Tibial nerve (tissue), 4 donors: ENCODE results near the gene RCAN1. TPM values are rescaled to one million over a fixed set of nuclear protein-coding genes. Genes with fewer than 3 reads are reported as not detected.
"Not testable (repeated sequence)": the region's sequence is repeated elsewhere in the genome, so short reads cannot be mapped to it uniquely, and the experiment has no call there.

ENCODE experiments used
- DNase-seq, 2 donors: peaks; one replicate each; pipeline ENCODE4 v3.0.0-alpha.2; 2019; ENCODE audit warnings: low spot score in 2 of 2
- H3K27ac ChIP-seq, 4 donors: fragments of 200-600 bp; sonication (generic) in 3 of 4; one replicate each; pipeline ENCODE4 v1.5.1; 2017 to 2019; ENCODE audit warnings: mild to moderate bottlenecking in 1 of 4
- H3K27me3 ChIP-seq, 2 donors: fragments of 200-600 bp; sonication (generic) in 1 of 2; one replicate each; pipeline versions ENCODE4 v1.5.1 to v1.6.0; 2017 to 2019
- H3K36me3 ChIP-seq, 3 donors: fragments of 200-600 bp; sonication (generic); one replicate each; pipeline ENCODE4 v1.5.1; 2018 to 2019
- H3K4me1 ChIP-seq, 4 donors: fragments of 200-600 bp; sonication (generic) in 3 of 4; one replicate each; pipeline ENCODE4 v1.5.1; 2017 to 2019
- H3K4me3 ChIP-seq, 4 donors: fragments of 200-600 bp; sonication (generic) in 3 of 4; one replicate each; pipeline ENCODE4 v1.5.1; 2017 to 2019; ENCODE audit warnings: mild to moderate bottlenecking in 1 of 4, moderate library complexity in 1 of 4
- H3K9me3 ChIP-seq, 4 donors: fragments of 200-600 bp; sonication (generic) in 3 of 4; one replicate each; pipeline ENCODE4 v1.5.1; 2017 to 2019
- EP300 ChIP-seq, 2 donors: sonication (generic); formaldehyde crosslinking; IDR thresholded peaks; one replicate each; pipeline ENCODE4 v1.6.1; 2017; ENCODE audit warnings: antibody characterized with exemption in 2 of 2, mild to moderate bottlenecking in 1 of 2
- POLR2A ChIP-seq, 2 donors: fragments of 450-650 bp; IDR thresholded peaks; one replicate each; pipeline ENCODE4 v1.6.1; 2017; ENCODE audit warnings: antibody characterized with exemption in 2 of 2, mild to moderate bottlenecking in 2 of 2, moderate library complexity in 2 of 2
- WGBS, 2 donors: methylation state at CpG; one replicate each; pipeline ENCODE4 v1.1.5; 2018; 5-methylcytosine and 5-hydroxymethylcytosine counted together
- total RNA-seq, 4 donors: library from RNA; depleted of rRNA; stranded (reverse); fragments of >200 nt; gene quantifications; one replicate each; pipeline ENCODE4 v1.1.0, GENCODE V29; 2016
- TF ChIP-seq, protein P1 (sequence below), 5 experiments: fragments of 200-600 bp in 3 of 5; fragments of 450-650 bp in 2 of 5; sonication (generic) in 3 of 5; IDR thresholded peaks; one replicate each; pipeline ENCODE4 v1.5.1; 2016 to 2019; ENCODE audit warnings: antibody characterized with exemption in 5 of 5, mild to moderate bottlenecking in 3 of 5, moderate library complexity in 2 of 5

Gene RCAN1
- total RNA-seq, 4 donors from 2014 or later, result 51.8 to 71.2 (median 66.7) TPM

DNA sequence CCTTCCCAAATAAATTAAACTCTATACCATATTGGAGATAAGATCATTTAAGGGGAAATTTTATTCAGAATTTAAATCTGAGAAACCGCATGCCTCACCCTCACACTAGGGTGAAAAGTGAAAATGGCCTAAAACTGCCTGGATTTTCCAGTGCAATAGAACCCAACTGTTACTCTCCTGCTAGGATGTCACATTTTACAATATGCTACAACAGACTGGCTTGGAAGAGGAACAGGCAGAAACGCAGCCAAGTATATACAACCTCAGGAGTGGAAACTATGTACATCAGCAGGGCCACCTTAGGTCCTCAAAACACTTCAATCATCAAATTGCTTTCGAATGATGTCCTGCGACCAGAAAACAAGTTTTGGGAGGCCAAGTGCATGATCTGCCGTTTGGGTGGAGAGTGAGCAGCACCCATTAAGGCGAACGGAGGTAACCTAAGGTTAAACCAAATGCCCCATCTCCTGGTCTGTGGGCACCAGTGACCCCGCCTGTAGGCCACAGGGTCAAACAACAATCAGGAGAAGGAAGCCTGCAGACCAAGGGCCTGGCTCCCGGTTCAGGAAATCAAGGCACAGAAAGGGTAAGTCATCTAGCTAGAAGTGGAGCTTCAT, 4.9 kb downstream of the RCAN1 start:
- Histone ChIP-seq H3K4me1 (peaks cover 0 to 28% (median 11%) of the 10 kb centered on the region in 4 donors), H3K9me3 (no peaks in the 10 kb centered on the region), H3K27me3 (no peaks in the 10 kb centered on the region), H3K4me3 (no peak overlapping the region), H3K27ac (no peak overlapping the region), H3K36me3 (no peaks in the 10 kb centered on the region)
- WGBS, 2 donors, result 77 to 83% methylated on average over 9 of the region's 9 CpGs
- TF ChIP-seq, protein P1, sequence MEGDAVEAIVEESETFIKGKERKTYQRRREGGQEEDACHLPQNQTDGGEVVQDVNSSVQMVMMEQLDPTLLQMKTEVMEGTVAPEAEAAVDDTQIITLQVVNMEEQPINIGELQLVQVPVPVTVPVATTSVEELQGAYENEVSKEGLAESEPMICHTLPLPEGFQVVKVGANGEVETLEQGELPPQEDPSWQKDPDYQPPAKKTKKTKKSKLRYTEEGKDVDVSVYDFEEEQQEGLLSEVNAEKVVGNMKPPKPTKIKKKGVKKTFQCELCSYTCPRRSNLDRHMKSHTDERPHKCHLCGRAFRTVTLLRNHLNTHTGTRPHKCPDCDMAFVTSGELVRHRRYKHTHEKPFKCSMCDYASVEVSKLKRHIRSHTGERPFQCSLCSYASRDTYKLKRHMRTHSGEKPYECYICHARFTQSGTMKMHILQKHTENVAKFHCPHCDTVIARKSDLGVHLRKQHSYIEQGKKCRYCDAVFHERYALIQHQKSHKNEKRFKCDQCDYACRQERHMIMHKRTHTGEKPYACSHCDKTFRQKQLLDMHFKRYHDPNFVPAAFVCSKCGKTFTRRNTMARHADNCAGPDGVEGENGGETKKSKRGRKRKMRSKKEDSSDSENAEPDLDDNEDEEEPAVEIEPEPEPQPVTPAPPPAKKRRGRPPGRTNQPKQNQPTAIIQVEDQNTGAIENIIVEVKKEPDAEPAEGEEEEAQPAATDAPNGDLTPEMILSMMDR (IDR thresholded peaks at IDR 0.05), result no peak
- no peak for TF ChIP-seq POLR2A (IDR thresholded peaks at IDR 0.05)
- TF ChIP-seq EP300 (IDR thresholded peaks at IDR 0.05), result no peak
- DNase-seq, result no peak

DNA sequence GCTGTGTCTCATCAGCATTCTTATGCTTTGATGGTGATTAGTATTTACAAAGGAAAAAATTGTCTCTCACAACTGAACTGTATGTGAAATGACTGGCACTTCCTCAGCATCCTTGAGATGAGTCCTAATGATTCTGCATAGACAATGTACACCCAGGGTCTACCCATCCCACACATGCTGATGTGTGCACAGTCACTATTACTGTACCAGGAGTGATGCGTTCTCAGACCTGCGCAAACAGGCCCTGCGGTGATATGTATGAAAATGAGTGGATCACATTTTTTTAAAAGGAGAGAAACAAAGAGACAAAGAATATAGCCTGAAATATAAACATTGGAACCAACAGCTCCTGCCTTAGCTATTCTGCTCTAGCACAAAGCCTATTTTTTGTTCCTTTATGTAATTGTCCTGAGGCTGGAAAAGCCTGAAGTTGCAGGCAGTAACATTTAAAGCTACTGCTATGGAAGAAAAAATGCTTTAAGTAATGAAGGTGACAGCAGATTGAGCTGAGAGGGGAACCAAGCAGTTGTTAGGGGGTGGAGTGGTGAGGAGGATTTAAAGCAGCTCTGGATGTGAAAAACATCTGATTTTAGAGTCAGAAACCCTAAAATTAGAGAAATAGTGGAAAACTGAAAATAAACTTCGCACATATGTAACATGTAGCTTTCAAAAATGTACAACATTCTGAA, 5.5 kb downstream of the RCAN1 start:
- Histone ChIP-seq H3K4me3 (no peak overlapping the region), H3K4me1 (peaks cover 0 to 28% (median 11%) of the 10 kb centered on the region in 4 donors), H3K27ac (no peak overlapping the region), H3K36me3 (no peaks in the 10 kb centered on the region), H3K9me3 (no peaks in the 10 kb centered on the region), H3K27me3 (no peaks in the 10 kb centered on the region)
- DNase-seq, result no peak
- TF ChIP-seq POLR2A (IDR thresholded peaks at IDR 0.05) (no peak), EP300 (IDR thresholded peaks at IDR 0.05) (no peak)
- TF ChIP-seq, protein P1 (IDR thresholded peaks at IDR 0.05), result no peak
- 92 to 95% methylated on average over 4 of the region's 4 CpGs for WGBS, 2 donors

DNA sequence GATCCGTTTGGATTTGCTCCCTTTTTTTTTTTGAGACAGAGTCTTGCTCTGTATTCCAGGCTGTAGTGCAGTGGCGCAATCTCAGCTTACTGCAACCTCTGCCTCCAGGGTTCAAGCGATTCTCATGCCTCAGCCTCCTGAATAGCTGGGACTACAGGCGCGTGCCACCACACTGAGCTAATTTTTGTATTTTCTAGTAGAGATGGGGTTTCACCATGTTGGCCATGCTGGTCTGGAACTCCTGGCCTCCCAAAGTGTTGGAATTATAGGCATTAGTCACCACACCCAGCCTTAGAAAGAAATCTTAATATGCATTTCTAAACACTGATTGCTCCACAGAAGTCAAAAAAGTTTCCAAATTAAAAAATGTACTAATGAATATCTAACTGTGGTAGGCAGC, 7.5 kb downstream of the RCAN1 start:
- H3K9me3 ChIP-seq, H3K36me3 ChIP-seq, H3K27ac ChIP-seq, DNase-seq, H3K27me3 ChIP-seq, H3K4me3 ChIP-seq: not testable (repeated sequence)
- WGBS, 2 donors, result 87 to 89% methylated on average over 5 of the region's 5 CpGs
- peaks cover 0 to 21% (median 1%) of the 10 kb centered on the region in 4 donors for H3K4me1 ChIP-seq

DNA sequence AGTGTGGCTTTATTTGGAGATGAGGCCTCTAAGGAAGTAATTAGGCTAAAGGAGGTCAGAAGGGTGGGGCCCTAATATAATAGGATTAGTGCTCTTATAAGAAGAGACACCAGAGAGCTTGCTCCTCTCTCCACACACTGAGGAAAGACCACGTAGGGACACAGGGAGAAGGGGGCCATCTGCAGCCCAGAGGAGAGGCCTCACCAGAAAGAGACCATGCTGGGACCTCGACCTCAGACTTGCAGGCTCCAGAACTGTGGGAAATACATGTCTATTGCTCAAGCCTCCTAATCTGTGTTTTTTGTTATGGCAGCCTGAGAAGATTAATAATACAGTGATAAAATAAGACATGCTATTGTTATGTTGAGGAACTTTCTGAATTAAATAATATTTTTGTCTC, 8.3 kb downstream of the RCAN1 start:
- no peaks in the 10 kb centered on the region for H3K9me3 ChIP-seq

DNA sequence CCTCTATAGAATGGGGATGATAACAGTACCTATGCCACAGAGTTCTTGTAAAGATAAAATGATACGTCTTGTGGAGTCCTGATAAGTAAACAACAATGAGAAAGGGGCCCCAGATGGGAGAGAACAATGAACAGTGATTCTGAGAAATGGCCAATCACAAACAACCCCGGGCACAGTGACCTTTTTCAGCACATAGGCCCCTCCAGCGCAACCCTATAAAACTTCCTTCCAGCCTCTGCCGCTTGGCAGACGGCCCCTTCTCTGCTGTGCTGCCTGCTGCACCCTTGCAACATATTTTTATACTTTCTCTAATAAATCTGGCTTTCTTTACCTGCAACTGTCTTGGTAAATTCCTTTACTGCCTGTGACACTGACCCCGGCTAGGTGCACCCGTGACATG, 8.9 kb downstream of the RCAN1 start:
- peak overlapping the region in 1 of 4 donors; percentile 14 for H3K27ac ChIP-seq
- TF ChIP-seq, protein P1 (IDR thresholded peaks at IDR 0.05), result no peak
- TF ChIP-seq EP300 (IDR thresholded peaks at IDR 0.05), result no peak
- TF ChIP-seq POLR2A (IDR thresholded peaks at IDR 0.05), result no peak
- H3K4me3 ChIP-seq, result no peak overlapping the region
- no peak for DNase-seq
- 57 to 64% methylated on average over 7 of the region's 7 CpGs for WGBS, 2 donors
- peaks cover 0 to 21% (median 0%) of the 10 kb centered on the region in 4 donors for H3K4me1 ChIP-seq
- H3K27me3 ChIP-seq, result no peaks in the 10 kb centered on the region
- H3K9me3 ChIP-seq, result no peaks in the 10 kb centered on the region
- H3K36me3 ChIP-seq, result no peaks in the 10 kb centered on the region

More for the DNA sequence above, 8.3 kb downstream of the RCAN1 start:
- Histone ChIP-seq H3K27ac (no peak overlapping the region), H3K4me1 (peaks cover 0 to 21% (median 0%) of the 10 kb centered on the region in 4 donors), H3K36me3 (no peaks in the 10 kb centered on the region), H3K4me3 (no peak overlapping the region), H3K27me3 (no peaks in the 10 kb centered on the region)
- WGBS, 2 donors, result 35 to 44% methylated on average over 2 of the region's 2 CpGs
- no peak for TF ChIP-seq POLR2A (IDR thresholded peaks at IDR 0.05)
- TF ChIP-seq, protein P1 (IDR thresholded peaks at IDR 0.05), result no peak
- no peak for TF ChIP-seq EP300 (IDR thresholded peaks at IDR 0.05)
- DNase-seq, result no peak

DNA sequence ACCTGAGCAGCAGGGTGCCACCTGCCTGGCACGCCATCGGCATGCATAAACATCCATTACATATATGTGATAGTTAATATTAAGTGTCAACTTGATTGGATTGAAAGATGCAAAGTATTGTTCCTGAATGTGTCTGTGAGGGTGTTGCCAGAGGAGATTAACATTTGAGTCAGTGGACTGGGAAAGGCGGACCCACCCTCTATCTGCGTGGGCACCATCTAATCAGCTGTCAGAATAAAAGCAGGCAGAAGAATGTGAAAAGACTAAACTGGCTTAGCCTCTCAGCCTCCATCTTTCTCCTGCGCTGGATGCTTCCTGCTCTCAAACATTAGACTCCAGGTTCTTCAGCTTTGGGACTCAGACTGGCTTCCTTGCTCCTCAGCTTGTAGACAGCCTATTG, 10.0 kb downstream of the RCAN1 start:
- not testable (repeated sequence) for H3K9me3 ChIP-seq, H3K27ac ChIP-seq, DNase-seq, H3K36me3 ChIP-seq, H3K4me3 ChIP-seq, H3K27me3 ChIP-seq
- 90 to 93% methylated on average over 5 of the region's 5 CpGs for WGBS, 2 donors
- H3K4me1 ChIP-seq, result peaks cover 0 to 21% (median 0%) of the 10 kb centered on the region in 4 donors
